ENCODE data around the gene RHOT2. TPM values are rescaled to one million over a fixed set of nuclear protein-coding genes. Genes with fewer than 3 reads are reported as not detected.

The RHOT2 gene
- total and polyA plus RNA-seq, 7 donors, result 35.3 to 159 (median 52.9) TPM

- peak; percentile 74 for DNase-seq
- Histone ChIP-seq H3K4me1 (peaks cover 0 to 64% (median 61%) of the 10 kb centered on the region in 4 donors), H3K36me3 (peaks cover 14 to 39% (median 21%) of the 10 kb centered on the region in 4 donors), H3K4me3 (peak overlapping the region in 2 of 4 donors; percentile 82 to 83), H3K27ac (no peak overlapping the region), H3K27me3 (no peaks in the 10 kb centered on the region), H3K9me3 (no peaks in the 10 kb centered on the region)
- 68 to 87% methylated on average over 36 of the region's 36 CpGs for WGBS, 2 donors
- intact Hi-C loops (cut with DNase I), result loop anchor here (10.0 kb wide), 1 partner anchor 1092 kb away; the partner anchor contains the start of genes EME2, MRPS34 and NME3
- TF ChIP-seq POLR2A (IDR thresholded peaks at IDR 0.05) (no peak), CTCF (IDR thresholded peaks at IDR 0.05) (peak in 1 of 4 experiments; percentile 5), POLR2AphosphoS5 (IDR thresholded peaks at IDR 0.05) (no peak), EP300 (IDR thresholded peaks at IDR 0.05) (no peak)
These were observed 14.8 kb downstream of the RHOT2 start for GRCh38 chr16:682493-683395.

GRCh38 chr16:683396-684070 lies 15.6 kb downstream of the RHOT2 start:
- Histone ChIP-seq H3K4me3 (peak overlapping the region; percentile 49 to 83 (median 79)), H3K4me1 (peaks cover 0 to 70% (median 63%) of the 10 kb centered on the region in 4 donors), H3K27ac (peak overlapping the region; percentile 82 to 87 (median 83)), H3K36me3 (peaks cover 14 to 41% (median 21%) of the 10 kb centered on the region in 4 donors), H3K27me3 (no peaks in the 10 kb centered on the region), H3K9me3 (no peaks in the 10 kb centered on the region)
- TF ChIP-seq EP300 (IDR thresholded peaks at IDR 0.05) (no peak), CTCF (IDR thresholded peaks at IDR 0.05) (no peak), POLR2AphosphoS5 (IDR thresholded peaks at IDR 0.05) (no peak), POLR2A (IDR thresholded peaks at IDR 0.05) (no peak)
- intact Hi-C loops (cut with DNase I), result loop anchor here (2.0 to 10.0 kb wide), 2 partner anchors 37 to 1091 kb away; partner anchors contain the start of genes ANTKMT, EME2, MRPS34 and NME3
- DNase-seq, result no peak
- 6 to 19% methylated on average over 57 of the region's 57 CpGs for WGBS, 2 donors

GRCh38 chr16:684071-684794 lies 16.3 kb downstream of the RHOT2 start, which contains the start of gene JMJD8:
Gene JMJD8 (minus strand): TSS chr16:684334. CDS start chr16:684319, 15 bp downstream.
- 1 to 3% methylated on average over 91 of the region's 91 CpGs for WGBS, 2 donors
- Histone ChIP-seq H3K36me3 (peaks cover 14 to 41% (median 21%) of the 10 kb centered on the region in 4 donors), H3K4me3 (peak within 1 kb of the TSS; percentile 49 to 83 (median 79)), H3K4me1 (peaks cover 0 to 72% (median 67%) of the 10 kb centered on the region in 4 donors), H3K9me3 (no peaks in the 10 kb centered on the region), H3K27ac (peak within 1 kb of the TSS; percentile 82 to 87 (median 83)), H3K27me3 (no peaks in the 10 kb centered on the region)
- no peak for TF ChIP-seq EP300 (IDR thresholded peaks at IDR 0.05)
- no peak for TF ChIP-seq CTCF (IDR thresholded peaks at IDR 0.05)
- no peak for TF ChIP-seq POLR2A (IDR thresholded peaks at IDR 0.05)
- peak; percentile 40 to 87 (median 82) for TF ChIP-seq POLR2AphosphoS5 (IDR thresholded peaks at IDR 0.05)
- intact Hi-C loops (cut with DNase I), result loop anchor here (2.0 to 10.0 kb wide), 2 partner anchors 37 to 1091 kb away; partner anchors contain the start of genes ANTKMT, EME2, MRPS34 and NME3
- DNase-seq, result peak; percentile 98
